Eye (tissue), 1 donor: Measurements from ENCODE around the gene PROKR1.
"Not testable (repeated sequence)": the region's sequence is repeated elsewhere in the genome, so short reads cannot be mapped to it uniquely, and the experiment has no call there.

ENCODE experiments used
- DNase-seq: peaks from one replicate; pipeline ENCODE4 v3.0.0-alpha.2; 2015

The PROKR1 gene

DNA sequence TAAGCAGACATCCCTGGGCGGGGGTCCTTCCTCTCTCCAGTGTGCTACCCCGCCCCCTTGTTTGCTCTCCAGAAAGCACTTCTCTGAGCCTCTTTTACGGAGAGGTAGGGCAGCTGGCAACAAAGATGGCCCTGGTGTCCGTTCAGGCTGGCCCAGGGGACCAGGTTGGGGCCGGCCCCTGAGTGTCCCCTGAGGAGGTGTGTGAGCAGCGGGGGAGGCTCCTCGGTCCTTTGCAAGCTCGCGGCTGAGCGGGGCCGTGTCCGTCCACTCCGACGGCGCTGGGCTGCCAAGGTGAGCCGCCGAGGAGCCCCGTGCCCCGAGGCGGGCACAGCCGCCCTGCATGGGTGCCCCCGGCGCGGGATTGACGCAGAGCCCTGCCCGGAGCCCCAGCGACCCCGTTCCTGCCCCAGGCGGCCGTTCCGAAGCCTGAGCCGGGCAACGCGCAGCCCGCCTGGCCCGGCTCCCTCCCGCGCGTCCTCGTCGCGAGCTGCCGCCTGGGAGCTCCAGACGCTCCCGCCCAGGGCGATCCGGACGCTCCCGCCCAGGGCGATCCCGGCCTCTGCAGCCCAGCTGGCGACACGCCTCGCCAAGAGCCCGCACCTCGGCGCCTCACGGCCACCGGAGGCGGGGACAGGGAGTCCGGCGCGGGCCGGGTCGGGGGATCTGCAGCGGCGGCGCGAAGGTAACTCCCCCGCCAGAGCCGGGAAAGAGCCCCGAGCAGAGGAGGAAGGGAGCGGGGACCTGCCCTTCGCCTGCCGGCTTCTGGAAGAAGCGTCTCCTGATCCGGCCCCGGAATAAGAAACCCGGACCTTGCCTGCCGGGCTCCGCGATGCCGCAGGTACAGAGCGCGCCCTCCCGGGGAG is at the start of gene PROKR1:
PROKR1 (plus strand) TSS at position 569 of the 863 bp plus-strand sequence. CDS start 2,243 bp downstream, outside the sequence.
- peak; percentile 79 for DNase-seq

- DNase-seq = no peak
Observed at GRCh38 chr2:68594041-68594440, 49.3 kb upstream of the PROKR1 start.

DNA sequence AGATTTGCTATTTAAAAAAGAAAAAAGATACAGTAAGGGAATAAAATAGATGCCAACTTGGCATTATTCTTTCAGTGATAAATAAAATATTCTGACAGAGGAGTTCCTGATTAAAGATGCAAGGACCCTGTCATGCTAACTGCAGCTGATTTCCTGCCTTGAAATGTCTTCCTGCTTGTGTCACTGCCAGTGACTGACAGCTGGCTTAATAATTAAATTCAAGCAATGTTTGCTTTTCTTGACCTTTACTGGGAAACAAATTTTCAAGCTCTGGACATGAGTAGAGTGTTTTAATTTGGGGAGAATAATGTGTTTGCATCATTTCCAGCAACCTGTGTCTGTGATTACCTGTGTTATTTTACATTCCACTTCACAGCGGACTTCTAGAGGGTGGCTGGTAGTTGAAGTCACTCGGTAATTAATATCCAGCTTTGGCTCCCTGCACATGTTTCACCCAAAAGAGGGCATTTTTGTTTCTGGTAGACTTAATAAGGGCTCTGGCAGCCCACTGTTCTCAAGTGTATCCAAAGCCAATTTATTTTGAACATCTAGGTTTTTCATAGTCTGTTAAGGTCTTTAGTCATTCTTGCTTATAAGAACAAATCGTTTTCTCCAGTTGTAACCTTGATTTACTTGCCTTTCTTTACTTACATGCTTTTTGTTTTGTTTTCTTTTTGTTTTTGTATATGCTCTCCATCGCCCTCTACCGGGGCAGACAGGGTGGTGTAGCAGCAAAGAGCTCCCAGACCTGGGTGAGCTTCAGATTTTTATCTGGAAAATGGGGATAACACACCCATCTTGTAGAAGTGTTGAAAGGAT is 48.5 kb upstream of the PROKR1 start:
- DNase-seq = peak; percentile 35

- DNase-seq = not testable (repeated sequence)
Observed at GRCh38 chr2:68595493-68595785, 47.9 kb upstream of the PROKR1 start.

DNA sequence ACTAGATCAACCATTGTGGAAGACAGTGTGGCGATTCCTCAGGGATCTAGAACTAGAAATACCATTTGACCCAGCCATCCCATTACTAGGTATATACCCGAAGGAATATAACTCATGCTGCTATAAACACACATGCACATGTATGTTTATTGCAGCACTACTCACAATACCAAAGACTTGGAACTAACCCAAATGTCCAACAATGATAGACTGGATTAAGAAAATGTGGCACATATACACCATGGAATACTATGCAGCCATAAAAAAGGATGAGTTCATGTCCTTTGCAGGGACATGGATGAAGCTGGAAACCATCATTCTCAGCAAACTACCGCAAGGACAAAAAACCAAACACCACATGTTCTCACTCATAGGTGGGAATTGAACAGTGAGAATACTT is 42.9 kb upstream of the PROKR1 start:
- DNase-seq = not testable (repeated sequence)

GRCh38 chr2:68603059-68603458 is 40.3 kb upstream of the PROKR1 start:
- DNase-seq = no peak

DNA sequence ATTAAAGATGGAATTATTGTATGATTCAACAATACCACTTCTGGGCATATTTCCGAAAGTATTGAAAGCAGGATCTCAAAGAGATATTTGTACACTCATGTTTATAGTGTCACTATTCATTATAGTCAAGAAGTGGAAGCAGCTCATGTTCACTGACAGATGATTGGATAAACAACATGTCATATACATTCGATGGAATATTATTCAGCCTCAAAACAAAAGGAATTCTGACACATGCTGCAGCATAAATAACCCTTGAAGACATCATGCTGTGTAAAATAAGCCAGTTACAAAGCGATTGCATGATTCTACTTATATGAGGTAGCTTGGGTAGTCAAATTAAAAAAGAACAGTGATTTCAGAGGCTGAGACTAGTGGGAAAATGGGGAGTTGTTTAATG is 39.3 kb upstream of the PROKR1 start:
- no peak for DNase-seq

DNA sequence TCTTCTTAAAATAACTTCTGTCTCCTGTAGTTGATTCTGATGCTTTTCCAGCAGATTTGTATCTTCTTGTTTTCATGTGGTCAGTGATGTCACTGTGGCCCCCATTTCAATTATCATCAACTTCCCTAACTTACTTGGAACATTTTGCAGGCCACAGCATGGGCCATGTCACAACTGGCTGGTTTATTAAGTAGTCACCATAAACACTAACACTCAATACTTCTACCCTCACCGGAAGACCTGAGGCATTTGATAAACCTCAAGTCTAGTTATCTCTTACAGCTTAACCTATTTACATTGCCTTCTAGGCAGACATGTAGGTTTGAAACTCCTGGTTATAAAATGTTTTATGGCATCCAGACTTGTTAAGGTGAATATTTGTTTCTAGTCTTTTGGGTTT is 37.4 kb upstream of the PROKR1 start:
- no peak for DNase-seq

DNA sequence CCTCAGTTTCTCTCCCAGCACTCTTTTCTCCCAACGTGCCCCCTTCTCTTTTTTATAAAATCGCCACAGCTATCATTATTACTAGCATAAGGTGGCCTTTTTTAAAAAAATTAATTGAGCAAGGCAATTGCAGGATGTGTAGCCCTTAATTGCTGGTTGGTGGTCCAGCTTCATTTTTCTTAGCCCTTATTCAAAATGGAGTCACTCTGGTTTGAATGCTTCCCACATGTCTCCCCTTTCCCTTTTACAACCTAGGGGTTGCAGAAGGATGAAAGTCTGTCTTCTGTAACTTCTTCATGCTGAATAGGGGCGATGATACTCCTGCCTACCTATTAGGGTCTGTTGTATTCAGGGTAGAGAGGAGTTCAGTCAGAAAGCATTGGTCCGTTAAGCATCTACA is 36.6 kb upstream of the PROKR1 start:
- no peak for DNase-seq

DNA sequence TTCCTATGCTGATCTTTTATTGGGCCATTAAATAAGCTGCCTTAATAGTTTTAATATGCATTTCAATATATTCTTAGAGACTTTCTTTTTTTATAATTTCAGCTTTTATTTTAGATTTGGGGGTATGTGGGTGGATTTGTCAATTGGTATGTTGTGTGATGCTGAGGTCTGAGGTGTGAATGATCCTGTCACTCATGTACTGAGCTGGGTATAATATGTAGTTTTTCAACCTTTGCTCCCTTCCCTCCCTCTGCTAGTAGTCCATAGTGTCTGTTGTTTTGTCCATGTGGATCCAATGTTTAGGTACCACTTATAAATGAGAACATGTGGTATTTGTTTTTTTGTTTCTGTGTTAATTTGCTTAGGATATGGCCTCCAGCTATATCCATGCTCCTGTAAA is 35.5 kb upstream of the PROKR1 start:
- DNase-seq = no peak

- no peak for DNase-seq
Observed at GRCh38 chr2:68612765-68613519, 30.4 kb upstream of the PROKR1 start.

- no peak for DNase-seq
Observed at GRCh38 chr2:68620772-68621171, 22.6 kb upstream of the PROKR1 start.

GRCh38 chr2:68623820-68624219 is 19.6 kb upstream of the PROKR1 start:
- no peak for DNase-seq

GRCh38 chr2:68627615-68628014 is 15.8 kb upstream of the PROKR1 start:
- DNase-seq = no peak

DNA sequence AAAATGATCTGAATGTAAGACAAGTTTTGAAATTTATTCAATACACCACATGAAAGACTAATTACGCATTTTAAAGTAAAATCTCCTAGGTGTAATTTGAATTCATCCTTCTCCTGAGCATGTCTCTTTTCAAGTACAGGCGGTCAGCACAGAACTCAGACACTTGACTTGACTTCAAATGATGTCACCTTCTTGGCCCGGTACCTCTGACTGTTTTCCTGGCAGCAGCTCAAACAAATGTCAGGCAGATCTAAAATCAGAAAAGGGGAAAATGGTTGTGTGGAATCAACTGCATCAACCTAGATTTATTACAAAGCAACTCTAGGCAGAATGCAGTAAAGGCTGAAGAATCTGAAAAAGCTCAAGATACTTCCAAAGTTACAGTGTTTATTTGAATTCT is 11.4 kb upstream of the PROKR1 start:
- peak; percentile 43 for DNase-seq

DNA sequence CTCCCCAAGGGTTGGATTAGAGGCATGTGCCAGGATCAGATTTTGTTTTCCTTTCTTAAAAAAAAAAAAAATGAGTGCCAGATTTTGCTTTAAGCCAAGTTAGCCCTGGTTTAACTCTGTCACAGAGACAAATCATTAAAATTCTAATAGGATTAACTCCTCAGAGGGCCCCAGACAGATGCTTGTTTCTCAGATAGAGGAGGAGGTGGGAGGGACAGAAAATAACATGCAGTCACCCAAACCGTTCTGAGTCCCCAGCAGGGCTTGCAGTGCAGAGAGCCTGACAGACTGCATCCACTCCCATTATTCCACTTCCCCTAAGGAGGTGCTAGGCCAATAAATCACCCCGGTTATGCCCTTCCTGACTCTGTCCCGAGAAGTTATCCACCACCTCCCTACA is 6.3 kb upstream of the PROKR1 start:
- peak; percentile 33 for DNase-seq

DNA sequence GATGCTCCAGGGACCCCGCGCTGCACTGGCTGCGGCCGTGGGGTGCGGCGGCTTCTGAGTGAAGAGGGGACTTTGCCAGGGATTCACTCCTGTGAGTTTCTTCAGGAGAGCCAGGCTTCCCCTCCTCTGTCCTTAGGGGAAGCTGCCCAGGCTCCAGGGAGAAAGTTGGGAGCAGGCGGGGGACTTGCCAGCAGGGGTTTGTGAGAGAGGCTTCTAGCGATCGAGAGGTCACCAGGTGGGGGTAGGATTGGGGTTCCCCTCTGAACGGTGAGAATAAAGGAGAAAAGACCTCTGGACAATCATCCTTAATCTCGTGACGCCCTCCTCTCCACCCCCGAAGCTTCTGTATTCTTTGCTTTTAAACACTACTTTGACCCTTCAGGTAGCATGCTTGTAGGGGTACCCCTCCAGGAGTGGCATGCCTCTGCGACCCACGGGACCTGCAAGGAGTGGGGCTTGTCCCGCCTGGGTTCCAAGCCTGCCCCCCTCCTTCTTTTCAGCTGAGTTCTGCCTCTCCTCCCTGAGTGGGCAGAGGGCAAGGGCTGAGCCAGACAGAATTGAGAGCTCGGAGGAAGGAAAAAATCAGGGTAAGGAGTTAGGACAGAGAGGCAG is 601 bp downstream of the PROKR1 start:
- no peak for DNase-seq

- DNase-seq = peak; percentile 2
Observed at GRCh38 chr2:68645523-68645922, 2.1 kb downstream of the PROKR1 start.

DNA sequence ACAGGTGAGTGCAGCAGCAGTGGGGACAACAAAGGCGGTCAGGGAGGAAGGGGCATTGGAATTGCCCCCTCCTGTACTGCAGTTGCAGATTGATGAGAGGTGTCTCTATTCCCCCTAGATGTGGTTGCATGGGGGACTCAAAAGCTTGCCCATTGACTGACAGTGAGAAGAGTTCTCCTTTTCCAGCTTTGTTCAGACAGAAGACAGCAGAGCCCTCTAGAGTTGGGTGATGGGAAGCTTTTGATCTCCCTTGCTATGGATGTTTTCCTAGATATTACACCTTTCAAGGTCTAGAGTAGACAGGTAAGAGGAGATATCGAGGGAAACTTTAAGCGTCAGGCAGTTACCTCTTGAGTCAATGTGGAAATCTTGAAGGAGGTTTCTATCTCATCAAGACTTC is 2.9 kb downstream of the PROKR1 start:
- peak; percentile 4 for DNase-seq

- DNase-seq = no peak
Observed at GRCh38 chr2:68650645-68651044, 7.3 kb downstream of the PROKR1 start.

DNA sequence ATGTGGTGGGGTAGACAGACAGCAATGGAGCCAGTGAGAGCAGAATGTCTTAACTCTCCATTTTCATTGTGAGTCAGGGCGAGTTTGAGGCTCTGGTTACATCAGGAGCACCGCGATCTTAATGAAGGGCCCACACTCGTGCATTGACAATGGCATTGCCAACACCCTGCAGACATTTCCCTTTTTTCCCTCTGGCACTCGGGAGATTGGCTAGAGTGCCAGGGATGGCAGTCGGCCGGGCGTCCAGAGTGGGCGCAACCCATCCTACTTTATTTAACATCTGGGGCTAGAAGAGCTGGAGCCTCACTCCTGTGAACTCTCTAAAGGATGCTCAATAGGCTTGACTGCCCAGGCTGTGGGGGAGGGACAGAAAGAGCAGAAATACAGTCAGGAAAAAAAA is 9.7 kb downstream of the PROKR1 start:
- DNase-seq = no peak

DNA sequence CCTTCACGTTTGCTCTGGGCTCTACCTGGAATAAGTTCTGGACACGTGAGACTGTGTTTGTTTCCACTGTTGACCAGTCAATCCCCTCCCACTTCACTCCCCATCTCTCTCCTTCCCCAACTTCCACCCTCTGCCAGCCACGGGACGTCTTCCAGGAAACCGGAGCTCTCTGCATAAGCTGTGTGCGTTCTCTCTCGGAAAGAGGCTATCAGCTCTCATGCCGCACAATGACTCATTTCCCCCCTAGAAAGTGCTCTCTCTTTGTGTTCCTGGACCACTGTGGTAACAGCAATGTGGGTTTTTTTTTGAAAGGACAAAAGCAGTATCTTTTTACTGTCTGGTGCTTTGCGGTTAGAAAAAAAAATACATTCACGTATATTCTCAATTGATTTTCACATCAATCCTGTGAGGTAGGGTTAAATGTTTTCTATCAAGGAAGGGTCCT is 10.2 kb downstream of the PROKR1 start:
- DNase-seq = no peak

GRCh38 chr2:68658266-68658665 is 14.9 kb downstream of the PROKR1 start:
- DNase-seq = no peak
